Epithelial cell of prostate (primary cell): ENCODE data around the gene BPIFB4.
A peak's percentile ranks its signal among the peaks of the same experiment; 100 is the strongest.
"Not testable (repeated sequence)": the region's sequence is repeated elsewhere in the genome, so short reads cannot be mapped to it uniquely, and the experiment has no call there.

Experiments
- DNase-seq: peaks from one replicate; pipeline ENCODE4 v3.0.0-alpha.2; 2011; ENCODE audit warnings: low read depth, low spot score
- H3K27ac ChIP-seq: fragments of 450-650 bp; 2 replicates; pipeline ENCODE4 v1.5.1; 2017; ENCODE audit warnings: mild to moderate bottlenecking

The BPIFB4 gene

GRCh38 chr20:33112547-33113386 lies 33.3 kb downstream of the BPIFB4 start:
- H3K27ac ChIP-seq = no peak overlapping the region

GRCh38 chr20:33113387-33113908 lies 34.0 kb downstream of the BPIFB4 start:
- no peak for DNase-seq
- no peak overlapping the region for H3K27ac ChIP-seq

More at GRCh38 chr20:33112547-33113386, 33.3 kb downstream of the BPIFB4 start:
- DNase-seq = no peak

GRCh38 chr20:33115501-33115900 lies 36.1 kb downstream of the BPIFB4 start:
- not testable (repeated sequence) for H3K27ac ChIP-seq, DNase-seq

DNA sequence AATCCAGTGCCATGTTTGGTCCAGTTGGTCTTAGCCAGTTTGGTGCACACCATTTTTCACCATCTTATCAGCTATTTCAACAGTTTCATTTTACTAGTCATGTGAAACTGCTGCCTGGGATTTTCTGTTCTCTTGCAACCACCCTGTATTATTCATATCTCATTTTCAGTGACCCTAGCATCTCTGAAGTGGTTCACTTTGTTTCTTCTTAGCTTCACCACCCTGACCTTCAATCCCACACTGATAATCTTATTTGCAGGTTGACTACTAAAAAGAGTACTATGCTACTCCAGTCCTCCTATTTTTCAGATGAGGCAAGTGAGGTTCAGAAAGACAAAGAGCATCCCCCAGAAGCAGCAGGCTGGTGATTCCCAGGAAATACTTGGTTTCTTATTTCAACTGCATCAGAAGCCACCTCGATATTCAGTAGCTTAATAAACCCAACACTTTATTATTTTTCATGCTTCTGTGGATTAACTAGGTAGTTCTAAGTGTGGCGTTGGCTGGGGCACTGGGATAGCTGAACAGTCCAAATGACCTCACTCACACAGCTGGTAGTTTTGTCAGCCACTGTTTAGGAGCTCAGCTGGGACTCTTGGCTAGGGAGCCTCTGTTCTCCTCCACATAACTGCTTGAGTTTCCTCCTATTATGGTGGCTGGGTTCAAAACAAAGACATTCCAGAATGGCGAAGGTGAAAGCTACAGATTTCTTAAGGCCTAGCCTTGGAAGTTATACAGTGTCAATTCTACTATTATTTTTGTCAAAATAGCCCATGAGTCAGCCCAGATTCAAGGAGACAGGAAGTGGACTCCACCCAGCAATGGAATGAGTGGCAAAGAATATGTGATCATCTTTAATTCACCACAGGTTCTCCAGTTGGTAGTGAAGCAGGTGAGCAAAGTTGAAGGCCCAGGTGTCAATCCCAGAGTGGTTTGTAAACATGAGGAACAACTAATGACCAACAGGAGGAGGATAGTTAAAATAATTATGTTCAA lies 40.6 kb downstream of the BPIFB4 start:
- no peak overlapping the region for H3K27ac ChIP-seq
- no peak for DNase-seq

DNA sequence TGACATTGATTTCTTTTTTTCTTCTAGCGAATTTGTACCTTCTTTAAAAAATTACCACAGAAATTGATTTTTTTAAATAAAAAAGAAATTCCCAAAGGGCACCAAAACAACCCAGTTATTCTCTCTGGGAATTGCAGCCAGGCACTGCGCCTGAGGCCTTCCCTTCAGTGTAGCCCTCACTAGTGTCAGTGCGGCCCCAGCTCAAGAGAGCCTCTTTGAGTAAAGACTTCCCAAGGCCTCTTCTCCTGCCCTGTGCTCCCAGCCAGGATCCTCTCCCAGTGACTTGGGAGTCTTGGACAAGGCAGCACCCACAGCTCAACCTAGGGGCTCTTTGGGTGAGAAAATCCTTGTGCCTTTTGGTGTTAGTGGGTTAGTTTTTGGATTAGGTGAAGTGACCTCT lies 41.5 kb downstream of the BPIFB4 start:
- H3K27ac ChIP-seq = no peak overlapping the region
- DNase-seq = no peak

DNA sequence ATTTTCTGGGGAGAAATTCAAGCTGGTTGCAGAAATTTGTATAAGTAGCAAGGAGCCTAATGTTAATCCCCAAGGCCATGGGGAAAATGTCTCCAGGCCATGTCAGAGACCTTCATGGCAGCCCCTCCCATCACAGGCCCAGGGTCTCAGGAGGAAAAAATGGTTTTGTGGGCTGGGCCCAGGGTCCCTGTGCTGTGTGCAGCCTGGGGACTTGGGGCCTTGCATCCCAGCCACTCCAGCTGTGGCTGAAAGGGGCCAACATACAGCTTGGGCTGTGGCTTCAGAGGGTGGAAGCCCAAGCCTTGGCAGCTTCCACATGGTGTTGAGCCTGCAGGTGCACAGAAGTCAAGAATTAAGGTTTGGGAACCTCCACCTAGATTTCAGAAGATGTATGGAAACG lies 42.9 kb downstream of the BPIFB4 start:
- H3K27ac ChIP-seq, DNase-seq: not testable (repeated sequence)

GRCh38 chr20:33124261-33124660 lies 44.8 kb downstream of the BPIFB4 start:
- DNase-seq = no peak
- no peak overlapping the region for H3K27ac ChIP-seq

- DNase-seq = no peak
- no peak overlapping the region for H3K27ac ChIP-seq
Observed at GRCh38 chr20:33124994-33125393, 45.6 kb downstream of the BPIFB4 start.

DNA sequence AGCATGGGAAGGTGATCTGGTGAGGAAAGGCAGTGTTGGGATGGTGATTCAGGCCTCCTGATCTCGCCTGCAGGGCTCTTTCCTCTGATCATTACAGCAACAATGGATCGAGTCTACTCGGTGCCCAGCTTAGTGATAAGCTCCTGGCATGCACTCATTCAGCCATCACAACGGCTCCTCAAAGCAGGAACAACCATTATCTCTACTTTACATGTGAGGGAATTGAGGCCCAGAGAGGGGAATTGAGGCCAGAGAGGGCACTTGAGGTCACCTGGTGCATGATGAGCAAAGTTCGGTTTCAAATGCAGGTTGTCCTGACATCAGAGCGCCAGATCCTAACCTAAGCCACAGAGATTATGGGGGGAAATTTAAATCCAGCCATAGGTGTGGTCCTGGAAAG lies 46.5 kb downstream of the BPIFB4 start:
- no peak overlapping the region for H3K27ac ChIP-seq
- no peak for DNase-seq

DNA sequence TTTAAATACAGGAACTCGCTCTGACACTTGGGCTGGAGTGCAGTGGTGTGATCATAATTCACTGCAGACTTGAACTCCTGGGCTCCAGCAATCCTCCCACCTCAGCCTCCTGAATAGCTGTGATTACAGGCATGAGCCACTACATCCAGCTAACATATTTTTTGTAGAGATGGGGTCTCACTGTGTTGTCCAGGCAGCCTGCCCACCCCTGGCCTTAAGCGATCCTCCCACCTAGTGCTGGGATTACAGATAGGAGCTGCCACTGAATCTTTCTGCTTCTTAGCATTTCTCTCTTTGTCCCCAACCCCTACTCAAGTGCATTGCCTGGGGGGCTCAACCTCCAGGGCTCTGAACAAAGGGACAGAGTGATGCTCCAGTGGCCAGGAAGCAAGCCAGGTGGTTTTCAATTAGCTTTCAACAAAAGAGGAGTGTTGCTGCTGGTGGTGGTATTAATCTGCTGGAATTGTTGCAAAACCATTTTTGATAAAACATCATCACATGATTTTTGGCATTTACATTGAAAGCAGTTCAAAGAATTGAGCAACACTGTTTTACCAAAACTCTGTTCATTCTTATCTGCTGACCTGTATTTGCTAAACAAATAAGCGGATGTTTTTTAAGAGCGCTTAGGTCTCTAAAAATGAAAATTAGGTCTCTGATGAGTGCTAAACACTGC lies 48.1 kb downstream of the BPIFB4 start:
- H3K27ac ChIP-seq = no peak overlapping the region
- no peak for DNase-seq

DNA sequence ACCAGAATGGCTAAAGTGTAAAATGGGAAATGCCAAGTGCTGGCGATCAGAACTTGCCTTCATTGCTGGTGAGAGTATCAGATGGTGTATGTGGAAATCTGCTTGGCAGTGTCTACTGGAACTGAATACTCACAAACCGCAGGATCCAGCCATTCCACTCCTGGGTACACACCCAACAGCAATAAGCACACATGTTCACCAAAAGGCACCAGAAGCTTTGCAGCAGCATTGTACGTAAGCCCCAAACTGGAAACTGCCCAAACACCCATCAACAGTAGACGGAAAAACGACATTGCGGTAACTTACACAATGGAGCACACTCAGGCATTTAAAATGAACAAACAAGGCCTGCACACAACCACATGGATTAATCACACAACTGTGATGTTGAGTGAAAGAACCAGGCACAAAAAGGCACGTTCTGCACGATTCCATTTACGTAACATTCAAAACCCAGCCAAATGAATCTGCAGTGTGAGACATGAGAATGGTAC lies 51.2 kb downstream of the BPIFB4 start:
- DNase-seq = peak; percentile 96
- H3K27ac ChIP-seq = no peak overlapping the region

DNA sequence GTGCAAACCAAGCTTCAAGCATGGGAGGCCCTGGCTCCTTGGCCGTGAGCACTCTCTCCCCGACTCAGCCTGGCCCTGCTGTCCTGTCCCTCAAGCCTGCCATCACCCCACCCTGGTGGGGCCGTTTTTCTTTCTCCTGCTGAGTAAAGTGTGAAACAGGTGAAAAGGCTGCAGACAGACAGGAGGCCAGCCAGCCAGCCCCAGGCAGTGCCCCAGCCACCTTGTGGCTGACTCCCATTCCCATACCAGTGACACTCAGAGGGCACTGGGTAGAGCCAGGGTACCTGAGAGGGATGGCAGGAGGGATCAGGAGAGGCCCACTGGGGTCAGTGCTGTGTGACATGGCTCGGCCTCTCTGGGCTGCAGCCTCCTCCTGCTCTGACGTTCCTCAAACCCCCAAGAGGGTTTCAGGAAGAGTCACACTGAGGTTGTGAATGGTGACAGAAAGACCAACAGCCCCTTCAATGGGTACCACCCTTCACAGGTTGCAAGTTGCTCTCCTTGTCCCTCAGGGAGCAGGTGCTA lies 52.6 kb downstream of the BPIFB4 start:
- no peak overlapping the region for H3K27ac ChIP-seq
- DNase-seq = no peak

GRCh38 chr20:33132513-33133372 lies 53.3 kb downstream of the BPIFB4 start:
- no peak overlapping the region for H3K27ac ChIP-seq
- DNase-seq = no peak

GRCh38 chr20:33133373-33133941 lies 54.0 kb downstream of the BPIFB4 start:
- no peak overlapping the region for H3K27ac ChIP-seq
- no peak for DNase-seq

DNA sequence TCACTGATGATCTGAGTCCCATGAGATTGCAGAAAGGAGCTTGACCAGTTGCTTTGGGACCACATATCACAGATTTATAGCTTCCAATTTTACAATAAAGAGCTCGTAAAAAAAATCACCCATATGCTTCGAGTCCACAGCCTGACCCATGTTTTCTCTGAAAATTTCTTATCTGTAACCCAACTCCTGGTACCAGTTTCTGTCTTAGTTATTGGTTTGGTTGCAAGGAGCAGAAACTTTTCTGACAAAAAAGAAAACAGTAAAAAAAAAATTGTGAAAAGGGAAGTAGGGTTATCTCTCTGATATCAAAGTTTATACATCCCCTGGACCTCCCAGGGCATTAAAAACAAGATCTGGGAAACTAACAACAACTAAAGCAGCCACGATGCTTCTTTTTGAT lies 57.8 kb downstream of the BPIFB4 start:
- no peak for DNase-seq
- no peak overlapping the region for H3K27ac ChIP-seq

GRCh38 chr20:33139467-33139866 lies 60.0 kb downstream of the BPIFB4 start:
- no peak overlapping the region for H3K27ac ChIP-seq
- no peak for DNase-seq

DNA sequence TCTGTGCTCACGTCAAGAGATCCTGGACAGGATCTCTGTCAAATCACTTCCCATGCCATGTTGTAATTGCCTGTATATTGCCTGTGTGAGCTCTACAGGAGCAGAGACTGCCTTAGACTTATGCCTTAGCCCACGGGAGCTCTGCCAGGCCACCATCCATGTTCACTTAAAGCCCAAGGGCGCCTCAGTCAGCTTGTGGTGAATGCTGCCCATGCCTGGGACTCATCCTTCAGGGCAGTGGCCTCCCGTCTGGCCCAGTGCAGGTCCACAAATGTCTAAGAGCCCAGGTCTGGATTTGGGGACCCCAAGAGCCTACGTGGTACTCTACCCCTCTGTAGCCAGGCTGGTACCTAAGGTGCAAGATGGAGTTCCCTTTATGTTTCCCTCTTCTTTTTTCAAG lies 66.1 kb downstream of the BPIFB4 start:
- H3K27ac ChIP-seq = no peak overlapping the region
- no peak for DNase-seq

DNA sequence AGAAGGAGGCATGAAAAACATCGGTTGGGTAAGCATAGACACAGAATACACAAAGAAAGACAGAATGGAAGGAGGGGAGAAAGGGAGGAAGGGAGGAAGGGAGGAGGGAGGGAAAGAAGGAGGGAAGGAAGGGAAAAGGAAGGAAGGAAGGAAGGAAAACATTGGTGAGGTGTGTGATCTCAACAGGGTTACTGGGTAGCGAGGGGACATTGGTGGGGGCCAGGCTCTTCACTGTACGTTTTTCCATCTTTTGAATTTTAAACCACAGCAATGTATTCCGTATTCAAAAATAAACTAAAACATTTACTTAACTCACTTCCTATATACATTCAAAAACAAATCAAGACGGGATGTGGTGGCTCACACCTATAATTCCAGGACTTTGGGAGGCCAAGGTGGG lies 67.9 kb downstream of the BPIFB4 start:
- no peak overlapping the region for H3K27ac ChIP-seq
- no peak for DNase-seq

- DNase-seq = no peak
- H3K27ac ChIP-seq = no peak overlapping the region
Observed at GRCh38 chr20:33148040-33148439, 68.6 kb downstream of the BPIFB4 start.
